Panc1 (cell line): ENCODE measurements around the gene PNMA5.

ENCODE experiments used
- CTCF ChIP-seq: fragments of 450-650 bp; IDR thresholded peaks from 2 replicates; pipeline ENCODE4 v1.5.1; 2017; ENCODE audit warnings: mild to moderate bottlenecking
- POLR2AphosphoS5 ChIP-seq: IDR thresholded peaks from 2 replicates; pipeline ENCODE4 v1.6.1; 2012; ENCODE audit warnings: mild to moderate bottlenecking, low read depth, low read length, moderate library complexity
- REST ChIP-seq, 2 experiments: IDR thresholded peaks; 2 replicates each; pipeline ENCODE4 v1.6.1; 2011 to 2012; ENCODE audit warnings: low read depth in 2 of 2, control low read depth in 1 of 2, low read length in 1 of 2, mild to moderate bottlenecking in 1 of 2, moderate library complexity in 1 of 2; ENCODE audit not compliant: insufficient read depth in 1 of 2
- TCF7L2 ChIP-seq: IDR thresholded peaks from 2 replicates; pipeline ENCODE4 v1.6.1; 2011; ENCODE audit warnings: mild to moderate bottlenecking, low read depth, low read length, inconsistent platforms

GRCh38 chrX:152991123-152991522, 2.8 kb downstream of the PNMA5 start:
- TF ChIP-seq CTCF (no peak), TCF7L2 (no peak), REST (IDR thresholded peaks at IDR 0.05; ENCODE audit: insufficient read depth in 1 of 2, low read depth in 2 of 2, low read length in 1 of 2) (no peak), POLR2AphosphoS5 (no peak)
